Stimulated activated CD8-positive, alpha-beta memory T cell treated with anti-CD3 and anti-CD28 coated beads, Interleukin-2, amount 100 ng/mL, for 48 hours (primary cell): ENCODE measurements around the gene HLA-DQA1.
"Not testable (repeated sequence)": the region's sequence is repeated elsewhere in the genome, so short reads cannot be mapped to it uniquely, and the experiment has no call there.

Experiments used
- DNase-seq, 2 donors: peaks; one replicate each; pipeline ENCODE4 v3.0.0-alpha.2; 2020; ENCODE audit warnings: low read depth in 2 of 2

The HLA-DQA1 gene

DNA sequence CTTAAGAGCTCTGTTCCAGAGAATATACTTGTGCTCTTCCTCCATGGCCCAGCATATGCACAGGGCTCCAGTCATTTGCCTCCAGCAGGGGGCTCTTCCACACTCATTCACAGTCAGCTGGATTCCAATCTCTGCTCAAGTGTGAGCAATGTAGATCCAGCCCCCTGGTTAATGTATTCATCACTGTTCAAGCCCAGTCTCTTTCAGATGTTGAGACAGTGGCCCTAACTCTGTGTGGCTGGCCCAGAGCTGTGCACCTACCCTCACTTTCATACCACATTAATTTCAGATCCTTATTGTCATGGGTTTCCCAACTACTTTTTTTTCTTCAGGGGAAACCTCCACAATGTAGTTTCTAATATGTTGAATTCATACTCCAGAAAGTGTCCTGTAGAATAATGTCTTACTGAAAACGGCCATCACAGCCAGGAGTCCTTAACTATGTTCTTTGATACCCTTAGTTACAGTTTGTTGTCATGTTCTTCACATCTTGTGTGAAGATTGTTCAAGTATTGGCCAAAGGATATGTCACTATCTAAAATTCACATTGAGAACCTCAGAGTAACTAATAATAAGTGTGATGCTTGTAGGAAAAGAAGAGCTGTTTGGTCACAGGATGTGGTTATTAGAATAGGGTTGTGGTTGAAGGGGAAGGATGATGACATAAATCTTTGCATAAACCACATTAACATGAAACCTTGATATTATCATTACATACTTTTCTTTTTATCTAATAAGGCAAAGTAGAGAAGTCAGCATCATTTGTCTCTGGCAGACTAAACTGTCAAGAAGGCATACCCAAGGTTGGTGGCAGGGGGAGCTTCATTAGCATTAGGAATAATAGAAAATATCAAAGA, 14.4 kb upstream of the HLA-DQA1 start:
- DNase-seq, result peak in 1 of 2 donors; percentile 10

DNA sequence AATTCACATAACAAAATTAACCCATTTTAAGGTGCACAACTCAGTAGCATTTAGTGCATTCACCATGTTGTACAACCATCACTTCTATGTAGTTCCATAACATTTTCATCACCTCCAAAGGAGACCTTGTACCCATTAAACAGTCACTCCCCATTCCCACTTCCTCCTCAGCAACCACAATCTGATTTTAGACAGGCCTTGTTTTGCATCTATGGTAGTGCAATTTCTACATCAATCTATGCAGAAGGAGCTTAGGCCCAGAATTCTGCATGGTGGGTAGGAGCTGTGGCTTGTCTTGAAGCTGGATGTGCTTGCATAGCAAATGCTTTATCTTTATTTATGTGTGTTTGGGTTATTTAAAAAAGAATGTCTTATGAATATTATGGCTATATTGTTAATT, 13.5 kb upstream of the HLA-DQA1 start:
- no peak for DNase-seq

DNA sequence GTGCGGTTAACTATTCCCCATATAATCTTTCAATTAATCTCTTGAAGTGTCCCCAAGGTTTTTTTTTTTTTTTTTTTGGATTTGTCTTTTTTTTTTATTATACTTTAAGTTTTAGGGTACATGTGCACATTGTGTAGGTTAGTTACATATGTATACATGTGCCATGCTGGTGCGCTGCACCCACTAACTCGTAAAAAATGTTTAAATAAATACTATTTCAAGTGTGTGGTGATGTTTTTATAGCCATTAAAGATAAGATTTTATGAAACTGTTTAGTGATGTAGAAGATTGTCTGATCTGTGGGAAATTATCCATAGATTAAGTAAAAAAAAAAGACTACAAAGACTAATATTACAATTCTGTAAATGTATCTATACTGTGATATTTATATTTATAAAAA, 12.6 kb upstream of the HLA-DQA1 start:
- DNase-seq, result no peak

DNA sequence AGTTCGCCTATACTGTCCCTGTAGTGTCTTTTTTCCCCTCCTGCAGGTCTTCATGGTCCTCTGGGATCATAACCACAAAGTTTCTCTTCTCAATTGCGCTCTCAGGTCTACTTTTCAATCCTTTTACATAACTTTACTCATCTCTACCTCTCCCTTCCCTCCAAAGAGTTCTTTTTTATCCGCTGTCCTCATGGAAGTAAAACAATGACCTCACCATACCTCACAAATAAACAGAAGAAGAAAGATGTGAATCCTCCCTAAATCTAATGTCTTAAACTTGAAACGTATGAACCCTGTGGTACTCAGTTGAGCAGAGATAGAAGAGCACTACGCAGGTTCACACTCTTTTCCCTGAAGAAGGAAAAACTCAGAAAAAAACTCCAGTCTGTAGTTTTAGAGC, 12.1 kb upstream of the HLA-DQA1 start:
- DNase-seq, result no peak

DNA sequence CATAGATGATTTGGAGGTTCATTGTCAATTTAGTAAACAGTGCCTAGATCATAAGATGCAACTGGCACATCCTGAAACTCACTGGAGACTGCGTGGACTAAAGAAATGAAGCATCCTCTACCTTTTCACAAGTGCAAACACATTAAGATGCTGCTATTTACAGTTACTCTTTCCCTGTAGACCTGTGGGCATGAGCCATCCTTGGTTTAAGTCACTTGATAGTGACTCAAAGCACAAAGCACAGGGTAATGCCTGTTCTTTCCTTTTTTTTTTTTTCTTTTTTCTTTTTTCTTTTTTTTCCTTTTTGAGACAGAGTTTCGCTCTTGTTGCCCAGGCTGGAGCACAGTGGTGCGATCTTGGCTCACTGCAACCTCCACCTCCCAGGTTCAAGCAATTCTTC, 10.0 kb upstream of the HLA-DQA1 start:
- DNase-seq, result no peak

- DNase-seq, result no peak
Measured at GRCh38 chr6:32627831-32628230, 9.4 kb upstream of the HLA-DQA1 start.

GRCh38 chr6:32629793-32630192, 7.4 kb upstream of the HLA-DQA1 start:
- DNase-seq, result not testable (repeated sequence)

DNA sequence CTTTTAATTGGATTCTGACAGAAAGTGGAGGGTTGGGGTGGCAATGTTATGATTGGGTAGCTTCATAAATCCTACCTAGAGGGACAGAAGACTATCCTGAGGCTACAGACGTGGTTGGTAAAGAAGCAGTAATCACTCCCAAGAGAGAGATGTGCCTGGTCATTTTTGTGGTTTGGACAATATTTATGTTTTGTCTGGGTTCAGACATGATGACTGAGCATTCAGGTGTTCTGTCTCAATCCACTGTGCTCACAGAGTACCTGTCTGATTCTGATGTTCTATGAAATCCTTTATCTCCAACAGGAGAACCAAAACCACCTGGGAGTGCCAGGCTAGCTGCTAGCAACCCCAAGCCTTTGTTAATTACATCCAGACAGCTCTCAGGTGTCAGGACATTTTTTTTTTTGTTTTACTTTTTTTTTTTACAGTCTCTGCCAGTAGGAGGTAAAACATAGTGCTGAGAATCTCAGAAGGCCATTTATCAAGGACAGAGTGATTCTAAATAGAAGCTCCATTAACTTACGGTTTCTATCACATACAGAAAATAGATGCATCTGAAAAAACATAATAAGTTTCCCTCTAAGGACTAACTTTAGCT, 1.6 kb upstream of the HLA-DQA1 start:
- DNase-seq, result no peak

GRCh38 chr6:32637883-32638282, 677 bp downstream of the HLA-DQA1 start:
- DNase-seq, result no peak

GRCh38 chr6:32638532-32639219, 1.5 kb downstream of the HLA-DQA1 start:
- no peak for DNase-seq

DNA sequence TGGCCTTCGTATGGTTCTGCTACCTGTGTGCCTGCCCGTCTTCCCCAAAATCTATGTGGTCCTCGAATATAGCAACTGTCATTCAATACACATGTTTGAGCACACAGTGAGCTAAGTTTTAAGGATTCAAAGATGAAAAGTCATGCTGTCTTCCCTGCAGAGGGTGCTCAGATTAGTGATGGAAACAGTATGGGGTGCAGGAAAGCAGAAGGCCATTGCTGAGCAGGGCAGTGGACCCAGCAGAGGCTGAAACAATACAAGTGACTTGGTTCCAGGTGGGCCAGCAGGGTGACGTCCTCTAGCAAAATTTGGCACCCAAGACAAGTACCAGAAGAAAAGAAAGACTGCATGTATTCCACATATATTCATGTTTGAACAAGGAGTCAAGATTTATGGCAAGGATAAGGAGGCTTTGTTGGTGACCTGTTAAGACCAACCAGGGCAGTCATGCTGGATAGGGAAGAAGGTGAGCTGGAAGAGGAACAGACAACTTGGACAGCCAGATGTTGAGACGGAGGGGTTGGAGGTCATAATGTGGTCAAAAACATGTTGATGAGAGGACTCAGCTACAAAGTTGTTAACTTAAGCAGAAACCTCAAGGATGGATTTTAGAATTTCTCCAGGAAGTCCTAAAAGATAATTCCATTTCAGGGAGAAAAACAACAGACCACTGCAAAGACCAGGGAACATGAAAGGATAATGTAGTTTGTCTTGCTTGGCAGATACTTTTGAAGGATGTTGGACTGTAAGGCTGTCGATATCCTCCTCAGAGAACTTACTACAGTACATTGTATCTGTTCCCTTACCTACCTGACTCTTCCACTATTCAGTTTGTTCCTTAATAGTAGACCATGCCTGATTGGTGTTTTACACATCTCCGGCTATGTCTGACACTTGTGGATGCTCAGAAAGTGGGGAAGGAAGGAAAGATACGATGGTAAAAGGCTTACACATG, 2.5 kb downstream of the HLA-DQA1 start:
- no peak for DNase-seq

GRCh38 chr6:32641122-32641521, 3.9 kb downstream of the HLA-DQA1 start:
- no peak for DNase-seq

- DNase-seq, result not testable (repeated sequence)
Measured at GRCh38 chr6:32641785-32642719, 4.8 kb downstream of the HLA-DQA1 start.

- no peak for DNase-seq
Measured at GRCh38 chr6:32642720-32643106, 5.5 kb downstream of the HLA-DQA1 start.

GRCh38 chr6:32643904-32644303, 6.7 kb downstream of the HLA-DQA1 start:
- no peak for DNase-seq

DNA sequence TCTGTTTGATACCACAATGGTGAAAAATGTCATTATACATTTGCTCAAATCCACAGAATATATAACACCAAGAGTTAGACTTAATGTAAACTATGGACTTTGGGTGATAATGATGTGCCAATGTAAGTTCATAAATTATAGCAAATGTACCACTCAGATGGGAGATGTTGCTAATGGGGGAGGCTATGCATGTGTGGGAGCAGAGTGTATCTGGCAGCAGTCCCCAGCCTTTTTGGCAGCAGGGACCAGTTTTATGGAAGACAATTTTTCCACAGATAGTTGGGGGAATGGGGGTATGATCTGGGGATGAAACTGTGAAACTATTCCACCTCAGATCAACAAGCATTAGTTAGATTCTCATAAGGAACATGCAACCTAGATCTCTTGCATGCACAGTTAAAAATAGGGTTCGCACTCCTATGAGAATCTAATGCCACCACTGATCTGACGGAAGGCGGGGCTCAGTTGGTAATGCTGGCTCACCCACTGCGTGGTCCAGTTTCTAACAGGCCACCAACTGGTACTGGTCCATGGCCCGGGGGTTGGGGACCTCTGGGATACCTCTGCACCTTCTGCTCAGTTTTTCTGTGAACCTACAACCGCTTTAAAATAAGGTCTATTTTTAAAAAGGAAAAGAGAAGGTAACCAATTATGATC, 8.0 kb downstream of the HLA-DQA1 start:
- DNase-seq, result no peak

- DNase-seq, result no peak
Measured at GRCh38 chr6:32655203-32655710, 18.1 kb downstream of the HLA-DQA1 start.

DNA sequence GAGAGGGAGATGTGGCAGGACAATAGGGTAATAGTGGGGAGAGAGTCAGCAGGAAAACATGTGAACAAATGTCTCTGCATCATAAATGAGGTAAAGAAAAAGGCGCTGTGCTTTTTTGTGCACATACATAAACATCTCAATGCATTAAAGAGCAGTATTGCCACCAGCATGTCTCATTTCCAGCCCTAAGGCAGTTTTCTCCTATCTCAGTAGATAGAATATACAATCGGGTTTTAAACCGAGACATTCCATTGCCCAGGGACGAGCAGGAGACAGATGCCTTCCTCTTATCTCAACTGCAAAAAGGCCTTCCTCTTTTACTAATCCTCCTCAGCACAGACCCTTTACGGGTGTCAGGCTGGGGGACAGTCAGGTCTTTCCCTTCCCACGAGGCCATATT, 20.1 kb downstream of the HLA-DQA1 start:
- DNase-seq, result not testable (repeated sequence)

GRCh38 chr6:32657819-32658218, 20.6 kb downstream of the HLA-DQA1 start:
- DNase-seq, result not testable (repeated sequence)
